NAMALWA (cell line): ENCODE results near the gene BCL2L15.

Experiments
- DNase-seq: peaks from one replicate; pipeline ENCODE4 v3.0.0-alpha.2; 2015; ENCODE audit warnings: low spot score

BCL2L15 gene

GRCh38 chr1:113887402-113888175 lies at the start of gene BCL2L15:
Gene BCL2L15, minus strand, starts transcription at chr1:113887581. Its CDS starts 206 bp downstream, at chr1:113887375.
- no peak for DNase-seq

- DNase-seq = no peak
Measured at GRCh38 chr1:113937146-113937545, 49.8 kb upstream of the BCL2L15 start.

GRCh38 chr1:113935970-113936369 lies 48.6 kb upstream of the BCL2L15 start:
- no peak for DNase-seq

GRCh38 chr1:113935176-113935575 lies 47.8 kb upstream of the BCL2L15 start:
- no peak for DNase-seq

- DNase-seq = no peak
Measured at GRCh38 chr1:113934511-113935055, 47.2 kb upstream of the BCL2L15 start.

- no peak for DNase-seq
Measured at GRCh38 chr1:113934006-113934405, 46.6 kb upstream of the BCL2L15 start.

- peak; percentile 23 for DNase-seq
Measured at GRCh38 chr1:113931451-113931851, 44.1 kb upstream of the BCL2L15 start.

GRCh38 chr1:113930499-113931161 lies 43.2 kb upstream of the BCL2L15 start:
- peak; percentile 80 for DNase-seq

- DNase-seq = peak; percentile 73
Measured at GRCh38 chr1:113929750-113930498, 42.5 kb upstream of the BCL2L15 start.

GRCh38 chr1:113928941-113929749 lies 41.8 kb upstream of the BCL2L15 start, which contains the start of gene HIPK1:
Gene HIPK1, plus strand, starts transcription at chr1:113929324.
- DNase-seq = peak; percentile 94

GRCh38 chr1:113928187-113928930 lies 41.0 kb upstream of the BCL2L15 start:
- peak; percentile 72 for DNase-seq

- DNase-seq = no peak
Measured at GRCh38 chr1:113924473-113924872, 37.1 kb upstream of the BCL2L15 start.

GRCh38 chr1:113922957-113923356 lies 35.6 kb upstream of the BCL2L15 start:
- DNase-seq = no peak

GRCh38 chr1:113918243-113918642 lies 30.9 kb upstream of the BCL2L15 start:
- no peak for DNase-seq

GRCh38 chr1:113917400-113918082 lies 30.2 kb upstream of the BCL2L15 start:
- DNase-seq = no peak

- DNase-seq = no peak
Measured at GRCh38 chr1:113916974-113917373, 29.6 kb upstream of the BCL2L15 start.

GRCh38 chr1:113913887-113914664 lies 26.7 kb upstream of the BCL2L15 start:
- DNase-seq = no peak

- no peak for DNase-seq
Measured at GRCh38 chr1:113913312-113913668, 25.9 kb upstream of the BCL2L15 start.

- no peak for DNase-seq
Measured at GRCh38 chr1:113912594-113913311, 25.4 kb upstream of the BCL2L15 start.
